Sciatic nerve (tissue), 2 donors: ENCODE measurements around the gene APOA1. TPM values are rescaled to one million over a fixed set of nuclear protein-coding genes. Genes with fewer than 3 reads are reported as not detected.

Source experiments
- ATAC-seq: fragments of 200-7000 bp; cut with Tn5 transposase; one replicate; pipeline ENCODE4 v1.9.1; 2020; ENCODE audit warnings: mild to moderate bottlenecking, moderate library complexity
- DNase-seq: peaks from one replicate; pipeline ENCODE4 v3.0.0-alpha.2; 2020; ENCODE audit warnings: low spot score
- intact Hi-C: fragments of 100-400 bp; cut with DNase I; formaldehyde crosslinking; loops from one replicate; pipeline ENCODE4 v1.14.2; 2022
- total RNA-seq: library from RNA; stranded (reverse); fragmentation: NEBNext Ultra II Directional; extraction: Animal tissue kit (Norgen Biotek cat#: 25700); gene quantifications from one replicate; pipeline ENCODE4 v1.2.1, GENCODE V29; 2021
- donor health status: DM: no; HTN: no; CAD: no.
- donor health status: DM: no; HTN: no; CAD: no.

APOA1 gene
- total RNA-seq, 1 donor from 2014 or later: 7.0 TPM

- DNase-seq: no peak
- intact Hi-C loops: no loop called here
- no peak for ATAC-seq
Measured at GRCh38 chr11:116862185-116862584, 24.8 kb upstream of the APOA1 start.

- no peak for DNase-seq
- no peak for ATAC-seq
- intact Hi-C loops: no loop called here
Measured at GRCh38 chr11:116861539-116861938, 24.1 kb upstream of the APOA1 start.

GRCh38 chr11:116860303-116860702 is 22.9 kb upstream of the APOA1 start:
- intact Hi-C loops: no loop called here
- no peak for ATAC-seq
- DNase-seq: no peak

GRCh38 chr11:116859175-116859574 is 21.8 kb upstream of the APOA1 start:
- intact Hi-C loops: no loop called here

GRCh38 chr11:116857936-116858335 is 20.5 kb upstream of the APOA1 start:
- no peak for DNase-seq
- no peak for ATAC-seq
- intact Hi-C loops: no loop called here

More at GRCh38 chr11:116859175-116859574, 21.8 kb upstream of the APOA1 start:
- no peak for DNase-seq
- ATAC-seq: no peak

- intact Hi-C loops: no loop called here
- ATAC-seq (no peak), DNase-seq (no peak)
Measured at GRCh38 chr11:116857316-116857715, 19.9 kb upstream of the APOA1 start.

- no peak for ATAC-seq
- no peak for DNase-seq
- intact Hi-C loops: no loop called here
Measured at GRCh38 chr11:116856423-116856822, 19.0 kb upstream of the APOA1 start.

GRCh38 chr11:116855413-116855812 is 18.0 kb upstream of the APOA1 start:
- DNase-seq (no peak), ATAC-seq (no peak)
- intact Hi-C loops: no loop called here

GRCh38 chr11:116853461-116854073 is 16.1 kb upstream of the APOA1 start:
- no peak for DNase-seq
- intact Hi-C loops: no loop called here
- peak; percentile 55 for ATAC-seq

GRCh38 chr11:116852261-116853031 is 15.0 kb upstream of the APOA1 start:
- ATAC-seq (peak; percentile 81), DNase-seq (no peak)
- intact Hi-C loops: no loop called here

- ATAC-seq (no peak), DNase-seq (no peak)
- intact Hi-C loops: no loop called here
Measured at GRCh38 chr11:116851626-116852025, 14.2 kb upstream of the APOA1 start.

- no peak for DNase-seq
- no peak for ATAC-seq
- intact Hi-C loops: no loop called here
Measured at GRCh38 chr11:116849486-116849885, 12.1 kb upstream of the APOA1 start.

GRCh38 chr11:116849060-116849459 is 11.6 kb upstream of the APOA1 start:
- intact Hi-C loops: no loop called here
- no peak for ATAC-seq
- no peak for DNase-seq

- intact Hi-C loops: no loop called here
- ATAC-seq (no peak), DNase-seq (no peak)
Measured at GRCh38 chr11:116847612-116848011, 10.2 kb upstream of the APOA1 start.

GRCh38 chr11:116844722-116845121 is 7.3 kb upstream of the APOA1 start:
- ATAC-seq (no peak), DNase-seq (no peak)
- intact Hi-C loops: no loop called here

GRCh38 chr11:116843661-116844060 is 6.2 kb upstream of the APOA1 start:
- intact Hi-C loops: no loop called here
- DNase-seq (no peak), ATAC-seq (no peak)

GRCh38 chr11:116842909-116843308 is 5.5 kb upstream of the APOA1 start:
- intact Hi-C loops: no loop called here
- ATAC-seq: peak; percentile 73

GRCh38 chr11:116842117-116842516 is 4.7 kb upstream of the APOA1 start:
- no peak for DNase-seq
- intact Hi-C loops: no loop called here
- no peak for ATAC-seq

More at GRCh38 chr11:116842909-116843308, 5.5 kb upstream of the APOA1 start:
- peak; percentile 42 for DNase-seq

GRCh38 chr11:116840746-116841296 is 3.4 kb upstream of the APOA1 start:
- intact Hi-C loops: no loop called here
- no peak for ATAC-seq
- DNase-seq: peak; percentile 41

GRCh38 chr11:116840224-116840745 is 2.9 kb upstream of the APOA1 start:
- intact Hi-C loops: no loop called here
- no peak for ATAC-seq
- peak; percentile 49 for DNase-seq
